PC-9 (cell line): ENCODE measurements around the gene NIBAN1.

Experiments used
- CTCF ChIP-seq: fragments of 200-600 bp; sonication (generic); conservative IDR thresholded peaks from 2 replicates; pipeline ENCODE4 v1.6.1; 2017; ENCODE audit warnings: mixed run types, antibody characterized with exemption, mild to moderate bottlenecking, moderate library complexity
- EZH2 ChIP-seq: fragments of 200-600 bp; sonication (generic); IDR thresholded peaks from 2 replicates; pipeline ENCODE4 v1.8.0; 2017; ENCODE audit warnings: antibody characterized with exemption, low read depth

GRCh38 chr1:184943998-184944397, 30.3 kb downstream of the NIBAN1 start:
- TF ChIP-seq EZH2: no peak
- no peak for TF ChIP-seq CTCF
